ENCODE data around the gene ERAP2.

DNA sequence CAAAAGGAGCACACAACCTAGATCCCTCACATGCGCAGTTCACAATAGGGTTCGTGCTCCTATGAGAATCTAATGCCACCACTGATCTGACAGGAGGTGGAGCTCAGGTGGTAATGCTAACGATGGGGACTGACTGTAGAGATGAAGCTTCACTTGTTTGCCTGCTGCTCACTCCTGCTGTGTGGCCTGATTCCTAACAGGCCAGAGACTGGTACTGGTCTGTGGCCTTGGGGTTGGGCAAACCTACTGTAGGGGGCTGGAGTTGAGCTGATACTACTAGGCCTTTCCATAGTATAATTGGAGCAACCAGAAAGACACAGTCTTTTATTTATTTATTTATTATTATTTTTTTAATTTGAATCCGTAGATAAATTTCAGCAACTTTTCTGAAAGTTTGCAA, 64.8 kb downstream of the ERAP2 start:
- no peak for TF ChIP-seq POLR2A (IDR thresholded peaks at IDR 0.05)
- TF ChIP-seq, protein P1, sequence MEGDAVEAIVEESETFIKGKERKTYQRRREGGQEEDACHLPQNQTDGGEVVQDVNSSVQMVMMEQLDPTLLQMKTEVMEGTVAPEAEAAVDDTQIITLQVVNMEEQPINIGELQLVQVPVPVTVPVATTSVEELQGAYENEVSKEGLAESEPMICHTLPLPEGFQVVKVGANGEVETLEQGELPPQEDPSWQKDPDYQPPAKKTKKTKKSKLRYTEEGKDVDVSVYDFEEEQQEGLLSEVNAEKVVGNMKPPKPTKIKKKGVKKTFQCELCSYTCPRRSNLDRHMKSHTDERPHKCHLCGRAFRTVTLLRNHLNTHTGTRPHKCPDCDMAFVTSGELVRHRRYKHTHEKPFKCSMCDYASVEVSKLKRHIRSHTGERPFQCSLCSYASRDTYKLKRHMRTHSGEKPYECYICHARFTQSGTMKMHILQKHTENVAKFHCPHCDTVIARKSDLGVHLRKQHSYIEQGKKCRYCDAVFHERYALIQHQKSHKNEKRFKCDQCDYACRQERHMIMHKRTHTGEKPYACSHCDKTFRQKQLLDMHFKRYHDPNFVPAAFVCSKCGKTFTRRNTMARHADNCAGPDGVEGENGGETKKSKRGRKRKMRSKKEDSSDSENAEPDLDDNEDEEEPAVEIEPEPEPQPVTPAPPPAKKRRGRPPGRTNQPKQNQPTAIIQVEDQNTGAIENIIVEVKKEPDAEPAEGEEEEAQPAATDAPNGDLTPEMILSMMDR (IDR thresholded peaks at IDR 0.05): no peak

Measured in right lobe of liver (tissue), 4 donors.